ENCODE measurements around the gene MARCKSL1.

Gene MARCKSL1

DNA sequence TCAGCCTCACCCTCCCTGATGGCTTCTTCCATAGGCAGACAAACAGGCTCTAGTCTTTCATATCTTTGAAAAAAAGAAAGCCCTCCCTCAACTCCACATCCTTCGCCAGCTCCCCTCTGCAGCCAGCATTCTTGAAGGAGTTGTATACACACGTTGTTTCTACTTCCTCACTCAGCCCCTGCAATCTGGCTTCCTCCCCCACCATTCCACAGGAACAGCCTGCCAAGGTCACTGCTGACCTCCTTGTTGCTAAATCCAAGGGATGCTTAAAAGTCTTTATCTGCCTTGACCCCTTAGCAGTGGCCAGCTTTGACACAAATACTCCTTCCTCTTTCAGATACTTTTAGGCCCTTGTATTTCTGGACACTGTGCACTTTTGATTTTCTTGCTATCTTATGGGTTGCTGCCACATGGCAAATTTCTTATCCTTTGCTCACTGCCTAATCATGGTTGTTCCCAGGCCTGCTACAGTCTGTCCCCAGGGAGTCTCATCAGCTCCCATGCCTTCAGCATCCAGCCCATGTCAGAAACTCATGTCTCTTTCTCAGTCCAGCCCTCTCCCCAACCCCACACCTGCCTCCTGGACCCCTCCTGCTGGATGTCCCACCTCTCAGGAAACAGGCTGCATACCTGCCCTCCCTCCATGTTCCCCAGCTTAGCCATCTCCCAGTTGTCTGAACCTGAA, 18.0 kb upstream of the MARCKSL1 start:
- Histone ChIP-seq H3K9me3 (ENCODE audit: control insufficient read depth, low read length) (no peaks in the 10 kb centered on the region), H2AFZ (no peak overlapping the region), H3K4me1 (no peaks in the 10 kb centered on the region), H3K27me3 (ENCODE audit: control insufficient read depth, insufficient read depth, low read length) (no peaks in the 10 kb centered on the region), H3K79me2 (no peaks in the 10 kb centered on the region), H3K36me3 (ENCODE audit: control insufficient read depth, insufficient read depth, low read length) (no peaks in the 10 kb centered on the region), H3K27ac (no peak overlapping the region), H3K9ac (no peak overlapping the region), H3K4me3 (ENCODE audit: low read depth, low read length) (no peak overlapping the region), H3K4me2 (ENCODE audit: low read length) (no peak overlapping the region)
- TF ChIP-seq, protein P1, sequence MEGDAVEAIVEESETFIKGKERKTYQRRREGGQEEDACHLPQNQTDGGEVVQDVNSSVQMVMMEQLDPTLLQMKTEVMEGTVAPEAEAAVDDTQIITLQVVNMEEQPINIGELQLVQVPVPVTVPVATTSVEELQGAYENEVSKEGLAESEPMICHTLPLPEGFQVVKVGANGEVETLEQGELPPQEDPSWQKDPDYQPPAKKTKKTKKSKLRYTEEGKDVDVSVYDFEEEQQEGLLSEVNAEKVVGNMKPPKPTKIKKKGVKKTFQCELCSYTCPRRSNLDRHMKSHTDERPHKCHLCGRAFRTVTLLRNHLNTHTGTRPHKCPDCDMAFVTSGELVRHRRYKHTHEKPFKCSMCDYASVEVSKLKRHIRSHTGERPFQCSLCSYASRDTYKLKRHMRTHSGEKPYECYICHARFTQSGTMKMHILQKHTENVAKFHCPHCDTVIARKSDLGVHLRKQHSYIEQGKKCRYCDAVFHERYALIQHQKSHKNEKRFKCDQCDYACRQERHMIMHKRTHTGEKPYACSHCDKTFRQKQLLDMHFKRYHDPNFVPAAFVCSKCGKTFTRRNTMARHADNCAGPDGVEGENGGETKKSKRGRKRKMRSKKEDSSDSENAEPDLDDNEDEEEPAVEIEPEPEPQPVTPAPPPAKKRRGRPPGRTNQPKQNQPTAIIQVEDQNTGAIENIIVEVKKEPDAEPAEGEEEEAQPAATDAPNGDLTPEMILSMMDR (IDR thresholded peaks at IDR 0.05) = no peak

DNA sequence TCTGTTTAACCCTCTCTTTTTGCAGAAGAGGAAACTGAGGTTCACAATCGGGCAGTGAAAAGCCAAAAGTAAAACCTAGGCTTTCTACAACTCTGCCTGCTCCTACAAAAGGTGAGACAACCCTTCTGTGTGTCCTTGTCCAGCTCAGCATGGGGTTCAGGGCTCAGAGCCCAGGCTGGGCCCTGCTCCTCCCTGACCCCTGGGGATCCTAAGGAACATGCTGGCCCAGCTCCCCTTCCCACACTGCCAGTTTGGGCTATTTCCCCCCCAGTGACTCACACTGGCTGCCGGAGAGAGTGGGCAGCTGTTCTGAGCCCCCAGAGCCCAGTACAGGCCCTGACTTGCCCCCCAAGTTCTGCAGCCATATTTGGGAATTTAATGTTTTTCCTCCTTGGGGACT, 17.4 kb upstream of the MARCKSL1 start:
- Histone ChIP-seq H2AFZ (no peak overlapping the region), H3K79me2 (no peaks in the 10 kb centered on the region), H3K36me3 (ENCODE audit: control insufficient read depth, insufficient read depth, low read length) (no peaks in the 10 kb centered on the region), H3K9ac (no peak overlapping the region), H3K9me3 (ENCODE audit: control insufficient read depth, low read length) (no peaks in the 10 kb centered on the region), H3K4me3 (ENCODE audit: low read depth, low read length) (no peak overlapping the region), H3K27ac (no peak overlapping the region), H3K27me3 (ENCODE audit: control insufficient read depth, insufficient read depth, low read length) (no peaks in the 10 kb centered on the region), H3K4me2 (ENCODE audit: low read length) (no peak overlapping the region), H3K4me1 (no peaks in the 10 kb centered on the region)
- TF ChIP-seq, protein P1 (IDR thresholded peaks at IDR 0.05) = no peak

DNA sequence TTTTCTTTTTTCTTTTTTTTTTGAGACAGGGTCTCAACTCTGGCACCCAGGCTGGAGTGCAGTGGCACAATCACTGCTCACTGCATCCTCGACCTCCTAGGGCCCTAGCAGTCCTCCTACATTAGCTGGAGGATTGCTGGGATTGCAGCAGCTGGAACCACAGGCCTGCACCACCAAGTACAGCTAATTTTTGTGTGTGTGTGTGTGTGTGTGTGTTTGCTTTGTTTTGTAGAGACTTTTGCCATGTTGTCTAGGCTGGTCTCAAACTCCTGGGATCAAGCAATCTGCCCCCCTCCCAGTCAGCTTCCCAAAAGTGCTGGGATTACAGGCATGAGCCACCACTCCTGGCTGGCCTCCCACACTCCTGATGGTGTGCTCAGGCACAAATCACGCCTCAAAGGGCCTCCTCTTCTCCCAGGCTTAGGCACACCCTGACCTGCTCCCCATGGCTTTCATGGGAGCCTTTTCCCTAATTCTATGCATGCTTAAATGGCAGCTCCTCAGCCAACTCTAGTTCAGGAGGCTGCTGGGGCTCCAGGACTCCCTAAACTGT, 16.9 kb upstream of the MARCKSL1 start:
- no peak overlapping the region for H3K4me2 ChIP-seq (ENCODE audit: low read length)
- no peaks in the 10 kb centered on the region for H3K36me3 ChIP-seq (ENCODE audit: control insufficient read depth, insufficient read depth, low read length)
- no peaks in the 10 kb centered on the region for H3K79me2 ChIP-seq
- no peak overlapping the region for H2AFZ ChIP-seq
- H3K9ac ChIP-seq = no peak overlapping the region
- no peaks in the 10 kb centered on the region for H3K27me3 ChIP-seq (ENCODE audit: control insufficient read depth, insufficient read depth, low read length)
- H3K4me1 ChIP-seq = no peaks in the 10 kb centered on the region
- TF ChIP-seq, protein P1 (IDR thresholded peaks at IDR 0.05) = no peak
- no peak overlapping the region for H3K4me3 ChIP-seq (ENCODE audit: low read depth, low read length)
- H3K9me3 ChIP-seq (ENCODE audit: control insufficient read depth, low read length) = no peaks in the 10 kb centered on the region
- H3K27ac ChIP-seq = no peak overlapping the region

DNA sequence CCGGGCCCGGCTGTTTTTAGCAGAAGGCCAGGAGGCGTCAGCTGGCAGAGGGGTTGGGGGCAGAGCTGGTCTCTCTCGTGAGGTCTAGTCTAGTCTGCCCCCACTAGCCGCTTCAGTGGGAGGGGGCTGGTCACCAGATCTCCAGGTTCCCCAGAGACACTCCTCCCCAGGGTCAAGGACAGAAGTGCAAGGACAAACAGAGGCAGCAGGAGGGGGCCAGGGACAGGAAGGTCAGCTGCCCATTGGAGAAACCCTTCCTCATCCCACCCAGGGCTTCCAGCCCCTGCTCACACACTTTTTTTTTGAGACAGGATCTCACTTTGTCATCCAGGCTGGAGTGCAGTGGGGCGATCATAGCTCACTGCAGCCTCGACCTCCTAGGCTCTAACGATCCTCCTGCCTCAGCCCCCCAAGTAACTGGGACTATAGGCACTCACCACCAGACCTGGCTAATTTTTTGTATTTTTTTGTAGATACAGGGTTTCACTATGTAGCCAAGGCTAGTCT, 16.3 kb upstream of the MARCKSL1 start:
- Histone ChIP-seq H3K9me3 (ENCODE audit: control insufficient read depth, low read length) (no peaks in the 10 kb centered on the region), H3K36me3 (ENCODE audit: control insufficient read depth, insufficient read depth, low read length) (no peaks in the 10 kb centered on the region), H3K27ac (peak overlapping the region; percentile 79), H2AFZ (peak overlapping the region; percentile 80), H3K79me2 (no peaks in the 10 kb centered on the region), H3K27me3 (ENCODE audit: control insufficient read depth, insufficient read depth, low read length) (no peaks in the 10 kb centered on the region), H3K4me2 (ENCODE audit: low read length) (peak overlapping the region; percentile 93), H3K4me3 (ENCODE audit: low read depth, low read length) (peak overlapping the region; percentile 85), H3K9ac (no peak overlapping the region), H3K4me1 (no peaks in the 10 kb centered on the region)
- TF ChIP-seq, protein P1 (IDR thresholded peaks at IDR 0.05) = no peak

Measured in parathyroid adenoma (tissue), 2 donors.